Left lung (tissue), 10 donors: Measurements from ENCODE around the gene SLC27A6. TPM values are rescaled to one million over a fixed set of nuclear protein-coding genes. Genes with fewer than 3 reads are reported as not detected.
"Not testable (repeated sequence)": the region's sequence is repeated elsewhere in the genome, so short reads cannot be mapped to it uniquely, and the experiment has no call there.

Source experiments
- ATAC-seq: fragments of 200-7000 bp; cut with Tn5 transposase; one replicate; pipeline ENCODE4 v1.9.1; 2020; ENCODE audit warnings: moderate library complexity
- DNase-seq, 4 donors: peaks; one replicate each; pipeline ENCODE4 v3.0.0-alpha.2; 2013 to 2020
- H3K27ac ChIP-seq, 2 donors: fragments of 200-600 bp; sonication (generic) in 1 of 2; one replicate each; pipeline versions ENCODE4 v1.5.0 to v1.8.0; 2020 to 2021
- H3K27me3 ChIP-seq, 2 donors: fragments of 200-600 bp; sonication (generic) in 1 of 2; one replicate each; pipeline versions ENCODE4 v1.5.0 to v1.8.0; 2020 to 2021
- H3K36me3 ChIP-seq, 2 donors: fragments of 200-600 bp; sonication (generic) in 1 of 2; one replicate each; pipeline versions ENCODE4 v1.5.0 to v1.8.0; 2020 to 2021
- H3K4me1 ChIP-seq, 2 donors: fragments of 200-600 bp; one replicate each; pipeline ENCODE4 v1.8.0; 2021
- H3K4me3 ChIP-seq, 2 donors: fragments of 200-600 bp; sonication (generic) in 1 of 2; one replicate each; pipeline versions ENCODE4 v1.5.0 to v1.8.0; 2020 to 2021; ENCODE audit warnings: mild to moderate bottlenecking in 1 of 2
- H3K9me3 ChIP-seq, 2 donors: fragments of 200-600 bp; sonication (generic) in 1 of 2; one replicate each; pipeline versions ENCODE4 v1.5.0 to v1.8.0; 2020 to 2021
- intact Hi-C, 2 donors: fragments of 100-400 bp; cut with DNase I; formaldehyde crosslinking; loops; one replicate each; pipeline versions ENCODE4 v1.11.2 to v1.14.2; 2022
- polyA plus RNA-seq, 6 donors: library from polyadenylated mRNA; unstranded; fragments of 120-200 nt; gene quantifications; one replicate each; pipeline ENCODE4 v1.2.1, GENCODE V29; 2013; ENCODE audit not compliant: insufficient read length in 6 of 6
- total RNA-seq, 2 donors: library from RNA; stranded (reverse); fragmentation: NEBNext Ultra II Directional; extraction: Animal tissue kit (Norgen Biotek cat#: 25700); gene quantifications; one replicate each; pipeline ENCODE4 v1.2.1, GENCODE V29; 2021
- TF ChIP-seq, protein P1 (sequence below), 2 donors: fragments of 200-600 bp; sonication (generic) in 1 of 2; IDR thresholded peaks; one replicate each; pipeline versions ENCODE4 v1.5.0 to v1.8.0; 2021; ENCODE audit warnings: antibody characterized with exemption in 2 of 2
- donor health status: DM: no; HTN: yes; CAD: no.
- donor health status: DM: no; HTN: no; CAD: no.

Gene SLC27A6
- total and polyA plus RNA-seq, 8 donors, result 0.39 to 6.6 (median 4.1) TPM

DNA sequence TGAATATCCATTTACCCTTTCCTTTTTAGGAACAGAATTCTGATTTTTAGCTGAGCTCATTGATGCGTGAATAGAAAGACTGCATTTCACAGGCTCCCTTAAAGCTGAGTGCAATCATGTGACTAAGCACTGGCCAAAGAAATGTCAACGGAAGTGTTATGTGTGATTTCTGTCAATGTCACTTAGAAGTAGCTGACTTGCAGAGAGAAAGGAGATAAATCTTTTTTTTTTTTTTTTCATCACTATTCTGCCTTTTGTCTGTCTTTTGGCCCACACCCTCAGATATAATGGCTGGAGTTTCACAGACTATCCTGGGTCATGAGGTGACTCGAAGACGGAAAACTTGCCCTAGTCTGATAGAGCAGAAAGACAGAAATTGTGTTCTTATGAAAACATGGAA lies 39.3 kb upstream of the SLC27A6 start:
- no peaks in the 10 kb centered on the region for H3K4me1 ChIP-seq
- TF ChIP-seq, protein P1, sequence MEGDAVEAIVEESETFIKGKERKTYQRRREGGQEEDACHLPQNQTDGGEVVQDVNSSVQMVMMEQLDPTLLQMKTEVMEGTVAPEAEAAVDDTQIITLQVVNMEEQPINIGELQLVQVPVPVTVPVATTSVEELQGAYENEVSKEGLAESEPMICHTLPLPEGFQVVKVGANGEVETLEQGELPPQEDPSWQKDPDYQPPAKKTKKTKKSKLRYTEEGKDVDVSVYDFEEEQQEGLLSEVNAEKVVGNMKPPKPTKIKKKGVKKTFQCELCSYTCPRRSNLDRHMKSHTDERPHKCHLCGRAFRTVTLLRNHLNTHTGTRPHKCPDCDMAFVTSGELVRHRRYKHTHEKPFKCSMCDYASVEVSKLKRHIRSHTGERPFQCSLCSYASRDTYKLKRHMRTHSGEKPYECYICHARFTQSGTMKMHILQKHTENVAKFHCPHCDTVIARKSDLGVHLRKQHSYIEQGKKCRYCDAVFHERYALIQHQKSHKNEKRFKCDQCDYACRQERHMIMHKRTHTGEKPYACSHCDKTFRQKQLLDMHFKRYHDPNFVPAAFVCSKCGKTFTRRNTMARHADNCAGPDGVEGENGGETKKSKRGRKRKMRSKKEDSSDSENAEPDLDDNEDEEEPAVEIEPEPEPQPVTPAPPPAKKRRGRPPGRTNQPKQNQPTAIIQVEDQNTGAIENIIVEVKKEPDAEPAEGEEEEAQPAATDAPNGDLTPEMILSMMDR (IDR thresholded peaks at IDR 0.05), result no peak
- ATAC-seq (no peak), DNase-seq (peak in 2 of 4 donors; percentile 31 to 59)
- intact Hi-C loops, result no loop called here
- H3K27me3 ChIP-seq, result no peaks in the 10 kb centered on the region
- no peak overlapping the region for H3K27ac ChIP-seq
- no peaks in the 10 kb centered on the region for H3K36me3 ChIP-seq
- H3K4me3 ChIP-seq, result no peak overlapping the region
- H3K9me3 ChIP-seq, result no peaks in the 10 kb centered on the region

DNA sequence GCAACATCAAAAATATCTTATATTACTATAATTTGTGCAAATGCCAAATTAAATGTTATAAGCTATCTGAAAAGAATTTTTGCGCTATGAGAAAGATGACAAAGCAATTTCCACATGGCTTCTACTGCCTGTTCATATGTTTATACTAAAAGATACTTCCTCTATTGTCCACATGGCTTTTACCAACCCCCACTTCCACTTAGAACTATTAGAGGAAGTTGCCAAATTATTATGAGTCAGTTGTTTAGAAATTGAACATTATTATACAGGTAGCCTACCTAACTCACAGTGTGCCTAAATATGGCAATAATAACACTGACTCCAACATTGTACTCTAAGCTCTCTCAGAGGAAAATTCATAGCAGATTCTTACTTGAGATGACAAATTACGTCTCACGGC lies 37.6 kb upstream of the SLC27A6 start:
- intact Hi-C loops, result no loop called here
- no peak for DNase-seq
- no peaks in the 10 kb centered on the region for H3K27me3 ChIP-seq
- H3K4me3 ChIP-seq, result no peak overlapping the region
- no peaks in the 10 kb centered on the region for H3K36me3 ChIP-seq
- peaks cover 0 to 2% of the 10 kb centered on the region in 2 donors for H3K9me3 ChIP-seq
- TF ChIP-seq, protein P1 (IDR thresholded peaks at IDR 0.05), result no peak
- no peak overlapping the region for H3K27ac ChIP-seq
- H3K4me1 ChIP-seq, result no peaks in the 10 kb centered on the region
- ATAC-seq, result peak; percentile 43

DNA sequence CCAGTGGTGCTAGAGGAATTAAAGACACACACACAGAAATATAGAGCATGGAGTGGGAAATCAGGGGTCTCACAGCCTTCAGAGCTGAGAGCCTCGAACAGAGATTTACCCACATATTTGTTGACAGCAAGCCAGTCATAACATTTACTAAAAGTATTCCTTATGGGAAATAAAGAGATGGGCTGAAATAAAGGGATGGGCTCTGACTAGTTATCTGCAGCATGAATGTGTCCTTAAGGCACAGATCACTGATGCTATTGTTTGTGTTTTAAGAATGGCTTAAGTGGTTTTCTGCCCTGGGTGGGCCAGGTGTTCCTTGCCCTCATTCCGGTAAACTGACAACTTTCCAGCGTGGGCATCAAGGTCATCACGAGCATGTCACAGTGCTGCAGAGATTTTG lies 33.1 kb upstream of the SLC27A6 start:
- intact Hi-C loops, H3K4me1 ChIP-seq, H3K27me3 ChIP-seq, H3K9me3 ChIP-seq, DNase-seq, H3K27ac ChIP-seq, H3K36me3 ChIP-seq, H3K4me3 ChIP-seq, ATAC-seq: not testable (repeated sequence)

DNA sequence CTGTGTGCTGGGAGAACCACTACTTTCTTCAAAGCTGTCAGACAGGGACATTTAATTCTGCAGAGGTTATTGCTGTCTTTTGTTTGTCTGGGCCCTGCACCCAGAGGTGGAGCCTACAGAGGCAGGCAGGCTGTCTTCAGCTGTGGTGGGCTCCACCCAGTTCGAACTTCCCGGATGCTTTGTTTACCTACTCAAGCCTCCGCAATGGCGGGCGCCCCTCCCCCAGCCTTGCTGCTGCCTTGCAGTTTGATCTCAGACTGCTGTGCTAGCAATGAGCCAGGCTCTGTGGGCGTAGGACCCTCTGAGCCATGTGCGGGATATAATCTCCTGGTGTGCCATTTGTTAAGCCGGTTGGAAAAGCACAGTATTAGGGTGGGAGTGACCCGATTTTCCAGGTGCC lies 22.2 kb upstream of the SLC27A6 start:
- ATAC-seq, DNase-seq, intact Hi-C loops: not testable (repeated sequence)

DNA sequence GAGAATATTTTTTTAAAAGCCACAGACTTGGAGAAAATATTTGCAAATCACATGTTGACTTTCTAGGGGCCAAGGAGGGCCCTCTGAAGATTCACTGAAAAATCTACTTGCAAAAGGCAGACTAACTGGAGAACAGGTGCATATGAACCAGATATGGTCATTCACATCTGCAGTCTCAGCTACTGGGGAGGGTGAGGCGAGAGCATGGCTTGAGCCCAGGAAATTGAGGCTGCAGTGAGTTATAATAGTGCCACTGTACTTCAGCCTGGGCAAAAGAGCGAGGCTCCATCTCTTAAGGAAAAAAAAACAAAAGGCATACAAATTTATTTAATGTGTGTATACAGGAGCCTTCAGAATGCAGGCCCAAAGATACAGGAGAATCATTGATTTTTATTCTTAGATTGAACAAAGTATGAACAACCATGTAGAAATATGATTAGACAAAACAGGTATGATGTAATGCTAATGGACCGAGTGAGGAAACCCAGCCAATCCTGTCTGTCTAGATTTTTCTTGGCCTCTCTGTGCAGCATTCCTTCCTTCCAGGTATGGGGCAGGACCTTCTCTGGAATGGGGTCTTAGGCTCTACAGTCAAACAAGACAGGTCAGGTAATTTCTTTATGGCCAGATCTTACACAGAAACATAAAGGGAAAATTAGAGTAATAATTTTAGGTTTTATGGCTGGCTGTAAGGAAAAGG lies 15.3 kb upstream of the SLC27A6 start:
- Histone ChIP-seq H3K4me3 (no peak overlapping the region), H3K9me3 (no peaks in the 10 kb centered on the region), H3K36me3 (no peaks in the 10 kb centered on the region), H3K27me3 (no peaks in the 10 kb centered on the region), H3K4me1 (no peaks in the 10 kb centered on the region), H3K27ac (no peak overlapping the region)
- TF ChIP-seq, protein P1 (IDR thresholded peaks at IDR 0.05), result no peak
- intact Hi-C loops, result no loop called here
- DNase-seq (no peak), ATAC-seq (no peak)

More for the DNA sequence above, 22.2 kb upstream of the SLC27A6 start:
- H3K4me3 ChIP-seq, H3K4me1 ChIP-seq, H3K36me3 ChIP-seq, H3K27me3 ChIP-seq, H3K27ac ChIP-seq, H3K9me3 ChIP-seq: not testable (repeated sequence)

DNA sequence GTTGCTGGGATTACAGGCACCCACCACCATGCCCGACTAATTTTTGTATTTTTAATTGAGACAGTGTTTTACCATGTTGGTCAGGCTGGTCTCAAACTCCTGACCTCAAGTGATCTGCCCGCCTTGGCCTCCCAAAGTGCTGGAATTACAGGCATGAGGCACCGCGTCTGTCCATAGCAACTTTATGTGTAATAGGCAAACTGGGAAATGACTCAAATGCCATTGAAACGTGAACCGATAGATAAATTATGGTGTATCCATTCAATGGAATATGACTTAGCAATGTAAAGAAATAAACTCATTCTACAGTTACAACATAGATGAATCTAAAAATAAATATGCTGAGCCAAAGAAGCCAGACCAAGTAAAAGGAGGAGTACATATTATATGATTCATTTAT lies 14.0 kb upstream of the SLC27A6 start:
- H3K9me3 ChIP-seq, intact Hi-C loops, H3K27me3 ChIP-seq, H3K36me3 ChIP-seq, ATAC-seq, H3K4me3 ChIP-seq, H3K4me1 ChIP-seq, H3K27ac ChIP-seq, DNase-seq: not testable (repeated sequence)

DNA sequence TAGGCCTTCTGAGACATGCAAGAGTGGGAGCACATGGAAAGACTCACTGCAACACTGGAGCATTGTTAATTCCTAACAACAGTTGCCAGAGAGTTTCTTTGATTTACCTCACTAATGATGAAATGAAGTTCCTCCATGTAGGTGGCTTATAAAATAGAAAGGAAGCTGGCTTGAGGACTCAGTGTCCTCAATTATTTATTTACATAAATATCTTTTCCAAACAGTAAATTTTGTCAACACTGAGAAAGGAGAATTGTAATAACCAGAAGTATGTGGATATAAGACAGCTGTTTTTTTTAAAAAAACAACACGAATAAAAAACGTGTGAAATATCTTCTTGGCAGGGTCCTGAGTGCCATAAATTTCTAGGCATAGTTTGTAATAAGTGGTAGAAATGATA lies 9.1 kb upstream of the SLC27A6 start:
- Histone ChIP-seq H3K36me3 (no peaks in the 10 kb centered on the region), H3K4me1 (no peaks in the 10 kb centered on the region), H3K27me3 (no peaks in the 10 kb centered on the region), H3K9me3 (peaks cover 0 to 5% of the 10 kb centered on the region in 2 donors), H3K4me3 (no peak overlapping the region), H3K27ac (no peak overlapping the region)
- intact Hi-C loops, result no loop called here
- TF ChIP-seq, protein P1 (IDR thresholded peaks at IDR 0.05), result no peak
- DNase-seq, result no peak
- no peak for ATAC-seq
